Activated CD4-positive, alpha-beta T cell treated with anti-CD3 and anti-CD28 coated beads for 36 hours (primary cell): ENCODE measurements around the gene CYP2B6. TPM values are rescaled to one million over a fixed set of nuclear protein-coding genes. Genes with fewer than 3 reads are reported as not detected.

Experiments
- ATAC-seq: fragments of 200-7000 bp; cut with Tn5 transposase; one replicate; pipeline ENCODE4 v1.10.0; 2021; ENCODE audit warnings: mild to moderate bottlenecking, moderate library complexity
- CTCF ChIA-PET: fragments of 350-600 bp; sonication (Branson Sonifier 250); formaldehyde crosslinking; loops from one replicate; lab custom pipeline; 2021; ENCODE audit warnings: antibody characterized with exemption; lab: Charles Lee
- POLR2A ChIA-PET: fragments of 350-600 bp; sonication (Branson Sonifier 250); formaldehyde crosslinking; loops from one replicate; lab custom pipeline; 2021; ENCODE audit warnings: antibody characterized with exemption, inconsistent platforms; lab: Charles Lee
- DNase-seq: peaks from one replicate; pipeline ENCODE4 v3.0.0-alpha.2; 2020
- H3K27ac Mint-ChIP-seq: one replicate; pipeline ENCODE4 v1.8.0; 2021; ENCODE audit warnings: mixed read lengths
- H3K27me3 Mint-ChIP-seq: one replicate; pipeline ENCODE4 v1.8.0; 2021; ENCODE audit warnings: mixed read lengths
- H3K36me3 Mint-ChIP-seq: one replicate; pipeline ENCODE4 v1.8.0; 2021; ENCODE audit warnings: low read depth, mixed read lengths
- H3K4me1 Mint-ChIP-seq: one replicate; pipeline ENCODE4 v1.8.0; 2021; ENCODE audit warnings: mixed read lengths
- H3K4me3 Mint-ChIP-seq: one replicate; pipeline ENCODE4 v1.8.0; 2021; ENCODE audit warnings: mild to moderate bottlenecking, moderate library complexity, mixed read lengths
- H3K9me3 Mint-ChIP-seq: one replicate; pipeline ENCODE4 v1.8.0; 2021; ENCODE audit warnings: low read depth, mixed read lengths
- intact Hi-C, 2 experiments: fragments of 100-400 bp; cut with DNase I in 1 of 2; cut with micrococcal nuclease in 1 of 2; formaldehyde crosslinking; loops; one replicate each; pipeline versions ENCODE4 v1.14.2 to v1.15.1; 2022 to 2024; cut with DNase I, micrococcal nuclease
- total RNA-seq, 2 experiments: library from RNA; stranded (reverse); gene quantifications; one replicate each; pipeline ENCODE4 v1.2.3, GENCODE V29; 2021

CYP2B6 gene
- total RNA-seq: not detected

DNA sequence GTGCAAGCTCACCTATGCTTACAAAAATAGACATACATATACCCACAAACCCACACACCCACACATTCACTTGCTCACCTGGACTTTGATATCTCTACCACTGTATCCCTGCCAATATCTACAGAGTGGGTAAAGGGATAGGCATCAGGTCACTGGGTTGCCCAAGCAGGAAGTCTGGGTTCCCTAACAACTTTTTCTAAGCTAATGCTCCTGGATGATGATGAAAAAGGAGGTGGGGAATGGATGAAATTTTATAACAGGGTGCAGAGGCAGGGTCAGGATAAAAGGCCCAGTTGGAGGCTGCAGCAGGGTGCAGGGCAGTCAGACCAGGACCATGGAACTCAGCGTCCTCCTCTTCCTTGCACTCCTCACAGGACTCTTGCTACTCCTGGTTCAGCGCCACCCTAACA lies at the start of gene CYP2B6:
CYP2B6 (plus strand) TSS at position 311 of the 410 bp plus-strand sequence; CDS start at position 335, 24 bp downstream.
- ATAC-seq: no peak
- intact Hi-C loops: no loop called here
- H3K4me3 Mint-ChIP-seq: no peak within 1 kb of the TSS
- no peak for DNase-seq
- no peaks in the 10 kb centered on the region for H3K36me3 Mint-ChIP-seq
- H3K27ac Mint-ChIP-seq: no peak within 1 kb of the TSS
- peaks cover 8% of the 10 kb centered on the region for H3K4me1 Mint-ChIP-seq
- H3K9me3 Mint-ChIP-seq: peaks cover 2% of the 10 kb centered on the region
- POLR2A ChIA-PET: no interaction called here
- CTCF ChIA-PET: interaction anchor here (1.1 kb wide), 1 partner anchor 32 kb away, joined by 3 read pairs; no protein-coding TSS in a partner anchor
- peaks cover 13% of the 10 kb centered on the region for H3K27me3 Mint-ChIP-seq

DNA sequence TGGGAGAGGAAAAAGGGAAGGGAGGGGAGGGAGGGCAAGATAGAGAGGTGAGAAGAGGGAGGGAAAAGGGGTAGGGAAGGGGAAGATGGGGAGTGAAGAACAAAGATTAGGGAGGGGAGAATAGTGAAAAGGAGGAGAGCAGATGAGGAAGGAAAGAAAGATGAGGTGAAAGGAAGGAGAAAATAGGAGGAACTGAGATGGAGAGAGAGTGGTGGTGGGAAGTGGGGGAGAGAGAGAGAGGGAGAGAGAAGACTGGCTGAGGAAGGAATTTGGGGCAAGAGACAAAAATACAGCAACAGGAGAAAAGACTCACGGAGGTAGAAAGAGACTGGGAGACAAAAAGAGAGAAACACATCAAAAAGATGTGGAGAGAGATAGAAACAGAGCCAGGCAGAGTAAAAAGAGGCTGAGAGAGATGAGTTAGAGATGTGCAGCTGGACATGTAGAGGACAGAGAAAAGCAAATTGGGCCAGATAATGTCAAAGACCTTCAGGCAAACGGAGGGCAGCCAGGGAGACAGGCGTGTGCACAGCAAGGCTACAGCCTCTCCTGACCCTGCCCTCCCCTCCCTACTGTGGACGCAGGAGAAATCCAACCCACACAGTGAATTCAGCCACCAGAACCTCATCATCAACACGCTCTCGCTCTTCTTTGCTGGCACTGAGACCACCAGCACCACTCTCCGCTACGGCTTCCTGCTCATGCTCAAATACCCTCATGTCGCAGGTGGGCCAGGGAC lies 49.4 kb upstream of the CYP2B6 start:
- POLR2A ChIA-PET: no interaction called here
- peaks cover 6% of the 10 kb centered on the region for H3K4me1 Mint-ChIP-seq
- H3K9me3 Mint-ChIP-seq: no peaks in the 10 kb centered on the region
- intact Hi-C loops: loop anchor here in 1 of 2 experiments (2.0 kb wide), 1 partner anchor 67 kb away; no protein-coding TSS in a partner anchor
- H3K27me3 Mint-ChIP-seq: peaks cover 11% of the 10 kb centered on the region
- CTCF ChIA-PET: no interaction called here
- ATAC-seq: no peak
- DNase-seq: no peak
- no peak overlapping the region for H3K4me3 Mint-ChIP-seq
- no peaks in the 10 kb centered on the region for H3K36me3 Mint-ChIP-seq
- no peak overlapping the region for H3K27ac Mint-ChIP-seq

DNA sequence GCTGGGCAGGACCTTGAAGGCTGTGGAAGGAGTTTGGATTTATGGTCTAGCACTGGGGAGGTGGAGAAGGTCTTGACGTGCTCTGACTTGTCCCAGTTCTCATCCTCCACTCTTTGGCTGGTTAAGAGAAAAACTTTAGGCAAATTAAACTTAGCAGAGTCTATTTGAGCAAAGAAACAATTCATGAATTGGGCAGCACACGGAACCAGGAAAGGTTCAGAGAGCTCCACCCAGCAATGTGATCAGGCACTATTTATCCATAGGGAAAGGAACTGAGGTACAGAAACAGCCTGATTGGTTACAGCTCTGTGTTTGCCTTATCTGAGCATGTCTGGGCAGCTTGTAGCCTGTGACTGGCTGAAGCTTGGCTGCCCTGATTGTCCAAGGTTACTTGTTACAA lies 45.4 kb upstream of the CYP2B6 start:
- intact Hi-C loops: no loop called here
- H3K27me3 Mint-ChIP-seq: peaks cover 3% of the 10 kb centered on the region
- H3K4me3 Mint-ChIP-seq: no peak overlapping the region
- POLR2A ChIA-PET: no interaction called here
- ATAC-seq: no peak
- no peaks in the 10 kb centered on the region for H3K36me3 Mint-ChIP-seq
- no peak overlapping the region for H3K27ac Mint-ChIP-seq
- no peak for DNase-seq
- H3K4me1 Mint-ChIP-seq: no peaks in the 10 kb centered on the region
- H3K9me3 Mint-ChIP-seq: no peaks in the 10 kb centered on the region
- CTCF ChIA-PET: no interaction called here

DNA sequence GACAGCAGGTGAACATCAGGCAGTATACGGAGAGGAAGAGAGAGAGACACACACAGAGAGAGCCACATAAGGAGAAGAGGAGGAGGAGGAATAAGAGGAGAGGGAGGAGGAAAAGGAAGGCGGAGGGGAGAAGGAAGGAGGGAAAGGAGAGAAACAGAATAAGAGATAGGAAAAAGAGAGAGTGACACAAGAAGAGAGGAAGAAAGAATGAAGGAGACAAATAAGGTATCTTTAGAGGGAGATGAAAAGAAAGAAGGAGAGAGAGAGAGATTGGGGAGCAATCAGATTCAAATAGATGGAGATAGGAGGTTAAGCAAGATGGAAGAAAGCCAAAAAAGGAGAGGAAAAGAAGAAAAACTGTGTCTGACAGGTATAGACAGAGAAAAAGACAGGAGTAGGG lies 44.0 kb upstream of the CYP2B6 start:
- CTCF ChIA-PET: no interaction called here
- ATAC-seq (no peak), DNase-seq (no peak)
- Mint-ChIP-seq H3K27me3 (peaks cover 3% of the 10 kb centered on the region), H3K4me3 (no peak overlapping the region), H3K36me3 (no peaks in the 10 kb centered on the region), H3K27ac (no peak overlapping the region), H3K9me3 (peaks cover 4% of the 10 kb centered on the region), H3K4me1 (no peaks in the 10 kb centered on the region)
- intact Hi-C loops: no loop called here
- POLR2A ChIA-PET: no interaction called here

DNA sequence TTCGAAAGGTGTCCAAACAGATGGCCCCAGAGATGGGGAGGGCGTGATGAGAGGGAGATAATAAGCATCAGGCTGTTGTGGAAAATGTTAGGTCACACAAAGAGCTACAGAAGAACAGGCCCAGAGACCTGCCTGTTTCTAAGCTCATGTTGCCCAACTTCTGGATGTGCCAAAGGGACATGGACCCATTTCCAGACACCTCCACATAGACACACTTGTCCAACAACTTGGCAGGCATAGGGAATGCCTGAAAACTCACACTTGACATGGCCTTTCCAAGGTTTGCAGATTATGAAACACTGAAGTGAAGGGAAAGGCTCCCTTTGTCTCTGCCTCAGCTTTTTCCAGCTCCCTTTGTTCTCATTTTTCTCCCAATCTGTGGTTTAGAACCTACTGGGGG lies 43.5 kb upstream of the CYP2B6 start:
- ATAC-seq (no peak), DNase-seq (no peak)
- Mint-ChIP-seq H3K4me1 (no peaks in the 10 kb centered on the region), H3K9me3 (peaks cover 5% of the 10 kb centered on the region), H3K27me3 (peaks cover 3% of the 10 kb centered on the region), H3K4me3 (no peak overlapping the region), H3K27ac (no peak overlapping the region), H3K36me3 (no peaks in the 10 kb centered on the region)
- ChIA-PET POLR2A (no interaction called here), CTCF (no interaction called here)
- intact Hi-C loops: no loop called here

GRCh38 chr19:40948580-40949299 lies 42.3 kb upstream of the CYP2B6 start:
- ATAC-seq: no peak
- CTCF ChIA-PET: no interaction called here
- no peaks in the 10 kb centered on the region for H3K4me1 Mint-ChIP-seq
- peaks cover 16% of the 10 kb centered on the region for H3K9me3 Mint-ChIP-seq
- DNase-seq: no peak
- H3K36me3 Mint-ChIP-seq: no peaks in the 10 kb centered on the region
- H3K27ac Mint-ChIP-seq: no peak overlapping the region
- H3K4me3 Mint-ChIP-seq: no peak overlapping the region
- POLR2A ChIA-PET: no interaction called here
- intact Hi-C loops: no loop called here
- peaks cover 3% of the 10 kb centered on the region for H3K27me3 Mint-ChIP-seq

- ChIA-PET CTCF (no interaction called here), POLR2A (no interaction called here)
- peaks cover 43% of the 10 kb centered on the region for H3K9me3 Mint-ChIP-seq
- no peak overlapping the region for H3K27ac Mint-ChIP-seq
- DNase-seq (peak; percentile 7), ATAC-seq (no peak)
- no peaks in the 10 kb centered on the region for H3K4me1 Mint-ChIP-seq
- H3K4me3 Mint-ChIP-seq: no peak overlapping the region
- peaks cover 12% of the 10 kb centered on the region for H3K36me3 Mint-ChIP-seq
- H3K27me3 Mint-ChIP-seq: no peaks in the 10 kb centered on the region
- intact Hi-C loops: no loop called here
Observed at GRCh38 chr19:40954573-40954972, 36.5 kb upstream of the CYP2B6 start.

DNA sequence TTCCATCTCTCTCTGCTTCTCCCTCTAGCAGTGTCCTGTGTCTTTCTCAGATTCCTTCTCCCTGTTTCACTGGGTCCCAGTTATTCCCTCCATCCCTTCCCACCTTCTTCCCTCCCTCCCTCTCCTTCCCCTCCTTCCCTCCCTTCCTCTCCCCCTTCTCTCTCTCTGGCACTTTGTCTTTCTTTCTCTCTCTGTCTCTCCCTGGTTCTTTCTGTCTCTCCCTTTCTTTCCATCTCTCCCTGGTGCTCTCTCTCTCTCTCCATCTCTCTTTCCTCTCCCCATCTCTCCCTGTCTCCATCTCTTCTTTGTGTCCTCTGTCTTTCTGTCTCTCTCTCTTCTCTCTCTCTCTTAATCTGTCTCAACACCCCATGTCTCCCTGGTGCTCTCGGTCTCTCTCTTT lies 31.7 kb upstream of the CYP2B6 start:
- no peak overlapping the region for H3K27ac Mint-ChIP-seq
- intact Hi-C loops: no loop called here
- H3K9me3 Mint-ChIP-seq: peaks cover 22% of the 10 kb centered on the region
- H3K4me3 Mint-ChIP-seq: no peak overlapping the region
- DNase-seq: no peak
- H3K4me1 Mint-ChIP-seq: no peaks in the 10 kb centered on the region
- CTCF ChIA-PET: no interaction called here
- POLR2A ChIA-PET: no interaction called here
- H3K36me3 Mint-ChIP-seq: peaks cover 7% of the 10 kb centered on the region
- peaks cover 20% of the 10 kb centered on the region for H3K27me3 Mint-ChIP-seq
- ATAC-seq: no peak

DNA sequence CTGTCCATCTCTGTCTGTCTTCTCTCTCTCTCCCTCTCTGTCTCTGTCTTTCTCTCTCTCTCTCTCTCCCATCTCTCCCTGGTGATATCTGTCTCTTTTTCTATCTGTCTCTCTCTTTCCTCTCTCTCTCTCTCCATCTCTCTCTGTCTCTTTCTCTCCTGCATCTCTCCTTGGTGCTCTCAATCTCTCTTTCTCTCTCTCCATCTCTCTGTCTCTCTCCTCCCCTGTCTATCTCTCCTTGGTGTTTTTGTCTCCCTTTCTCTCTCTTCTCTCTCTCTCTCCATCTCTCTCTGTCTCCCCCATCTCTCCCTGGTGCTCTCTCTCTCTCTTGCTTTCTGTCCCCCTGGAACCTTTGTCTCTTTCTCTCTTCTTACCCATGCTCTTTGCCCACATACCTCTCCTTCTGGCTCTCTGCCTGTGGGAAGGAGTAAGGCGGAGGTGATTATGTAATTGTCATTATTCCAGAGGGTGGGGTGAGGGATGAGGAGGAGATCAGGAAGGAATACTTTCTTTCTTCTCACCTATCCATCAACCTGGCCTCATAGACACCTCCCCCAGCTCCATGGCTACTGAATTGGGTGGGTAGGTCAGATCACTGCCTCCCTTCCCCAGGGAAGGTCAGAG lies 30.9 kb upstream of the CYP2B6 start:
- POLR2A ChIA-PET: no interaction called here
- no peak for DNase-seq
- Mint-ChIP-seq H3K27ac (no peak overlapping the region), H3K4me1 (no peaks in the 10 kb centered on the region), H3K27me3 (peaks cover 20% of the 10 kb centered on the region), H3K36me3 (no peaks in the 10 kb centered on the region), H3K9me3 (peaks cover 14% of the 10 kb centered on the region), H3K4me3 (no peak overlapping the region)
- ATAC-seq: no peak
- CTCF ChIA-PET: no interaction called here
- intact Hi-C loops: no loop called here

- DNase-seq (no peak), ATAC-seq (no peak)
- Mint-ChIP-seq H3K27ac (no peak overlapping the region), H3K9me3 (peaks cover 11% of the 10 kb centered on the region), H3K27me3 (peaks cover 20% of the 10 kb centered on the region), H3K4me1 (no peaks in the 10 kb centered on the region), H3K36me3 (no peaks in the 10 kb centered on the region), H3K4me3 (no peak overlapping the region)
- CTCF ChIA-PET: no interaction called here
- POLR2A ChIA-PET: no interaction called here
- intact Hi-C loops: no loop called here
Observed at GRCh38 chr19:40960780-40961179, 30.3 kb upstream of the CYP2B6 start.

DNA sequence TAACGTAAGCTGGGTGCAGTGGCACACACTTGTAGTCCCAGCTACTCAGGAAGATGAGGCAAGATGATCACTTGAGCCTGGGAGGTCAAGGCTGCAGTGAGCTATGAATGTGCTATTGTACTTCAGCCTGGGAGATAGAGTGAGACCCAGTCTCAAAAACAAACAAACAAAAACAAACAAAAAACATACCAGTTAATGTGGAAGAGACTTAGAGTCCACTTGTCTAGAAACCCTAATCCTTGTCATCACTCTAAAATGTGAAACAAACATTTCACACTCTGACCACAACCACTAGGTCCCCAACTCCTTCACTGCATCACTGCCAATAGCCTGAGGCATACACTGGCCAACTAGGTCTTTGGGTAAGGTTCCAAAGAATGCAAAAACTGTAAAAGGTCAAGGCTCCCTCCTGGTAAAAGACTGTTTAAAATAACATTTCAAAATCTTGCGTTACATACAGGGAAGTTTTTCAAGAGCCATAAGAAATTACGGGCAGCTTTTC lies 28.6 kb upstream of the CYP2B6 start:
- Mint-ChIP-seq H3K27ac (no peak overlapping the region), H3K27me3 (peaks cover 20% of the 10 kb centered on the region), H3K4me1 (no peaks in the 10 kb centered on the region), H3K4me3 (no peak overlapping the region), H3K36me3 (no peaks in the 10 kb centered on the region), H3K9me3 (peaks cover under 1% of the 10 kb centered on the region)
- intact Hi-C loops: no loop called here
- DNase-seq: no peak
- ChIA-PET CTCF (no interaction called here), POLR2A (no interaction called here)
- no peak for ATAC-seq
